B cell (primary cell): ENCODE data around the gene NECAP2. TPM values are rescaled to one million over a fixed set of nuclear protein-coding genes. Genes with fewer than 3 reads are reported as not detected.

ENCODE experiments used
- ATAC-seq: fragments of 200-7000 bp; cut with Tn5 transposase; one replicate; pipeline ENCODE4 v1.10.0; 2021; ENCODE audit warnings: low read depth, mild to moderate bottlenecking, moderate number of reproducible peaks, moderate library complexity
- CTCF ChIA-PET: fragments of 350-600 bp; sonication (Branson Sonifier 250); formaldehyde crosslinking; loops from one replicate; lab custom pipeline; 2021; ENCODE audit warnings: antibody characterized with exemption, inconsistent platforms; lab: Charles Lee
- POLR2A ChIA-PET: fragments of 350-600 bp; sonication (Branson Sonifier 250); formaldehyde crosslinking; loops from one replicate; lab custom pipeline; 2021; ENCODE audit warnings: antibody characterized with exemption; lab: Charles Lee
- DNase-seq: peaks from one replicate; pipeline ENCODE4 v3.0.0; 2013
- H2AFZ ChIP-seq: 2 replicates; pipeline ENCODE4 v1.6.1; 2012; ENCODE audit warnings: mild to moderate bottlenecking, low read depth, low read length; ENCODE audit not compliant: insufficient read depth, poor library complexity, severe bottlenecking
- H3K27ac ChIP-seq, 2 donors: 1 replicate in 1 of 2; 2 replicates in 1 of 2; pipeline ENCODE4 v1.5.1; 2012 to 2013; ENCODE audit warnings: low read length in 2 of 2, mild to moderate bottlenecking in 2 of 2, moderate library complexity in 1 of 2
- H3K27me3 ChIP-seq, 4 experiments: fragments of 200-600 bp in 1 of 4; sonication (generic) in 1 of 4; replicated peaks in 1 of 4; 1 replicate in 2 of 4; 2 replicates in 2 of 4; pipeline versions ENCODE4 v1.6.1 to v1.7.0; 2013 to 2016; ENCODE audit warnings: low read length in 3 of 4, mild to moderate bottlenecking in 2 of 4, mixed read lengths in 1 of 4, moderate library complexity in 1 of 4; ENCODE audit not compliant: insufficient read depth in 4 of 4, control insufficient read depth in 3 of 4; ENCODE audit errors: control extremely low read depth in 1 of 4
- H3K36me3 ChIP-seq, 2 experiments: replicated peaks in 1 of 2; 1 replicate in 1 of 2; 2 replicates in 1 of 2; pipeline versions ENCODE4 v1.6.1 to v1.7.1; 2013; ENCODE audit warnings: low read length in 1 of 2; ENCODE audit not compliant: insufficient read depth in 2 of 2, control insufficient read depth in 1 of 2; ENCODE audit errors: control extremely low read depth in 1 of 2, extremely low read depth in 1 of 2
- H3K4me1 ChIP-seq, 2 donors: fragments of 200-600 bp in 1 of 2; sonication (generic) in 1 of 2; 1 replicate in 1 of 2; 2 replicates in 1 of 2; pipeline versions ENCODE4 v1.5.1 to v1.6.1; 2013 to 2017; ENCODE audit warnings: low read length in 2 of 2; ENCODE audit not compliant: control insufficient read depth in 2 of 2, insufficient read depth in 2 of 2
- H3K4me2 ChIP-seq: replicated peaks from 2 replicates; pipeline ENCODE3; 2012; ENCODE audit warnings: mild to moderate bottlenecking, low read depth, low read length; ENCODE audit not compliant: poor library complexity, severe bottlenecking
- H3K4me3 ChIP-seq, 5 experiments: fragments of 200-600 bp in 1 of 5; sonication (generic) in 1 of 5; 1 replicate in 3 of 5; 2 replicates in 2 of 5; pipeline versions ENCODE4 v1.5.1 to v1.7.0; 2011 to 2016; ENCODE audit warnings: low read length in 4 of 5, mild to moderate bottlenecking in 4 of 5, low read depth in 2 of 5, control low read depth in 1 of 5, moderate library complexity in 1 of 5; ENCODE audit not compliant: insufficient read depth in 1 of 5; ENCODE audit errors: control extremely low read depth in 1 of 5, extremely low read depth in 1 of 5
- H3K79me2 ChIP-seq: fragments of 200-600 bp; sonication (generic); one replicate; pipeline ENCODE4 v1.6.0; 2016; ENCODE audit warnings: low read length; ENCODE audit not compliant: control insufficient read depth, insufficient read depth
- H3K9ac ChIP-seq: fragments of 200-600 bp; sonication (generic); 2 replicates; pipeline ENCODE4 v1.6.1; 2017; ENCODE audit warnings: mild to moderate bottlenecking, low read length, moderate library complexity
- H3K9me3 ChIP-seq, 3 donors: one replicate each; pipeline versions ENCODE4 v1.6.1 to v1.7.1; 2013; ENCODE audit warnings: low read length in 2 of 3; ENCODE audit not compliant: control insufficient read depth in 2 of 3, insufficient read depth in 1 of 3; ENCODE audit errors: control extremely low read depth in 1 of 3
- H4K20me1 ChIP-seq: 2 replicates; pipeline ENCODE4 v1.6.0; 2012; ENCODE audit warnings: mild to moderate bottlenecking, low read length; ENCODE audit not compliant: insufficient read depth, control insufficient read depth, poor library complexity, severe bottlenecking
- H3K27ac Mint-ChIP-seq: one replicate; pipeline ENCODE4 v1.8.0; 2021; ENCODE audit warnings: mixed read lengths
- H3K27me3 Mint-ChIP-seq: one replicate; pipeline ENCODE4 v1.8.0; 2021; ENCODE audit warnings: mixed read lengths
- H3K4me1 Mint-ChIP-seq: one replicate; pipeline ENCODE4 v1.8.0; 2021; ENCODE audit warnings: mixed read lengths
- H3K4me3 Mint-ChIP-seq: one replicate; pipeline ENCODE4 v1.8.0; 2021; ENCODE audit warnings: mixed read lengths
- H3K9me3 Mint-ChIP-seq: one replicate; pipeline ENCODE4 v1.8.0; 2022; ENCODE audit warnings: mixed read lengths; ENCODE audit not compliant: insufficient read depth
- CTCF ChIP-seq: fragments of 200-600 bp; IDR thresholded peaks from one replicate; pipeline ENCODE4 v1.8.0; 2022; ENCODE audit warnings: antibody characterized with exemption, mild to moderate bottlenecking
- EZH2 ChIP-seq: IDR thresholded peaks from 2 replicates; pipeline ENCODE4 v1.6.1; 2012; ENCODE audit warnings: borderline replicate concordance, low read depth, mild to moderate bottlenecking, moderate library complexity, low read length; ENCODE audit not compliant: insufficient read depth, poor library complexity, severe bottlenecking
- WGBS: methylation state at CpG from one replicate; pipeline ENCODE4 v1.1.5; 2013; ENCODE audit warnings: missing lambda C conversion rate; ENCODE audit not compliant: insufficient coverage; 5-methylcytosine and 5-hydroxymethylcytosine counted together
- intact Hi-C: fragments of 100-400 bp; cut with micrococcal nuclease; formaldehyde crosslinking; loops from one replicate; pipeline ENCODE4 v1.10.0; 2022
- polyA plus RNA-seq: library from polyadenylated mRNA; depleted of rRNA; stranded (reverse); fragments of >200 nt; gene quantifications from 2 replicates; pipeline ENCODE4 v1.2.3, GENCODE V29; 2012
- total RNA-seq, 2 donors: library from RNA; stranded (reverse); fragments of 120-200 nt in 1 of 2; gene quantifications; 1 replicate in 1 of 2; 2 replicates in 1 of 2; pipeline versions ENCODE4 v1.2.3 to v1.2.4, GENCODE V29; 2013 to 2022

The NECAP2 gene
- total and polyA plus RNA-seq, 2 donors (not counting 1 experiment from before 2014, with no cell fraction given), result 77.3 to 81.5 TPM

- H3K4me3 Mint-ChIP-seq, result no peak overlapping the region
- H3K4me1 Mint-ChIP-seq, result peaks cover 30% of the 10 kb centered on the region
- no peak overlapping the region for H3K27ac ChIP-seq
- no peak for TF ChIP-seq EZH2
- TF ChIP-seq CTCF, result no peak
- H3K36me3 ChIP-seq, result peaks cover 5 to 77% of the 10 kb centered on the region in 2 experiments
- peaks cover 77% of the 10 kb centered on the region for H4K20me1 ChIP-seq
- peaks cover 98% of the 10 kb centered on the region for H3K79me2 ChIP-seq
- ATAC-seq (no peak), DNase-seq (no peak)
- no peak overlapping the region for H2AFZ ChIP-seq
- H3K4me1 ChIP-seq, result peaks cover 16 to 24% of the 10 kb centered on the region in 2 donors
- H3K4me3 ChIP-seq, result no peak overlapping the region
- ChIA-PET CTCF (no interaction called here), POLR2A (no interaction called here)
- H3K27ac Mint-ChIP-seq, result no peak overlapping the region
- H3K9me3 Mint-ChIP-seq, result no peaks in the 10 kb centered on the region
- intact Hi-C loops, result loop anchor here (10.0 kb wide), 1 partner anchor 921 kb away; the partner anchor contains the start of genes CASP9 and DNAJC16
- 75% methylated on average over 2 of the region's 10 CpGs for WGBS
- no peak overlapping the region for H3K4me2 ChIP-seq
- H3K9ac ChIP-seq, result no peak overlapping the region
- no peaks in the 10 kb centered on the region for H3K27me3 ChIP-seq
- H3K27me3 Mint-ChIP-seq, result no peaks in the 10 kb centered on the region
- no peaks in the 10 kb centered on the region for H3K9me3 ChIP-seq
Observed at GRCh38 chr1:16446116-16446515, 5.6 kb downstream of the NECAP2 start.

GRCh38 chr1:16447641-16448040 is 7.1 kb downstream of the NECAP2 start:
- Histone ChIP-seq H3K36me3 (peaks cover 5 to 84% of the 10 kb centered on the region in 2 experiments), H3K9me3 (no peaks in the 10 kb centered on the region), H3K9ac (no peak overlapping the region), H3K4me3 (no peak overlapping the region), H2AFZ (no peak overlapping the region), H3K4me2 (no peak overlapping the region), H3K27ac (no peak overlapping the region), H3K27me3 (no peaks in the 10 kb centered on the region), H3K79me2 (peaks cover 90% of the 10 kb centered on the region), H3K4me1 (peaks cover 1 to 15% of the 10 kb centered on the region in 2 donors), H4K20me1 (peaks cover 76% of the 10 kb centered on the region)
- TF ChIP-seq CTCF (no peak), EZH2 (no peak)
- H3K27me3 Mint-ChIP-seq, result no peaks in the 10 kb centered on the region
- ChIA-PET CTCF (no interaction called here), POLR2A (no interaction called here)
- no peak overlapping the region for H3K4me3 Mint-ChIP-seq
- WGBS, result 100% methylated on average over 9 of the region's 9 CpGs
- intact Hi-C loops, result loop anchor here (10.0 kb wide), 1 partner anchor 923 kb away; the partner anchor contains the start of genes CASP9 and DNAJC16
- H3K27ac Mint-ChIP-seq, result no peak overlapping the region
- no peaks in the 10 kb centered on the region for H3K9me3 Mint-ChIP-seq
- no peak for DNase-seq
- H3K4me1 Mint-ChIP-seq, result peaks cover 26% of the 10 kb centered on the region
- ATAC-seq, result no peak
